Measurements from ENCODE around the gene IQCC.
A peak's percentile ranks its signal among the peaks of the same experiment; 100 is the strongest.

Gene IQCC

GRCh38 chr1:32208469-32208868 lies 3.0 kb downstream of the IQCC start:
- no peaks in the 10 kb centered on the region for H3K9me3 ChIP-seq (ENCODE audit: control insufficient read depth, insufficient read depth, low read depth, low read length)
- H3K4me3 ChIP-seq (ENCODE audit: low read depth, low read length), result no peak overlapping the region
- peaks cover 8% of the 10 kb centered on the region for H3K4me1 ChIP-seq (ENCODE audit: control insufficient read depth, insufficient read depth, low read length)
- peaks cover 11% of the 10 kb centered on the region; the same call in 1 of the 2 replicates for H3K36me3 ChIP-seq (ENCODE audit: control insufficient read depth, insufficient read depth, low read length)
- no peak overlapping the region for H3K27ac ChIP-seq (ENCODE audit: low read depth, low read length)
- H3K9ac ChIP-seq (ENCODE audit: low read length), result no peak overlapping the region
- H3K27me3 ChIP-seq (ENCODE audit: control insufficient read depth, insufficient read depth, low read length), result peaks cover 8% of the 10 kb centered on the region; the same call in 1 of the 2 replicates

DNA sequence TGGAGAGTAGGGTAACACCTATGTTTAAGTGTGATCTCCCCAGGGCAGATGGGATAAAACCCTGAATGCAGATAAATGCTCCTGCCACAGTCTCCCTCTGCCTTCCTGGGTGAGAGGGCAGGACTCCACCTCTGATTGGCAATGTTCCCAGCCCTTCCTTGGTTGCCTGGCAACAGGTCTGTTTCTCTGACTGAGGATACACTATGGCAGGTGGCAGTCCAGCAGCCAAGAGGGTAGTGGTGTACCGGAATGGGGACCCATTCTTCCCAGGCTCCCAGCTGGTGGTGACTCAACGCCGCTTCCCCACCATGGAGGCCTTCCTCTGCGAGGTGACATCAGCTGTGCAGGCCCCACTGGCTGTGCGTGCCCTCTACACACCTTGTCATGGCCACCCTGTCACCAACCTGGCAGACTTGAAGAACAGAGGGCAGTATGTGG lies 3.4 kb downstream of the IQCC start, which contains the start of gene DCDC2B:
Gene DCDC2B (plus strand): TSS at position 199 of the 438 bp plus-strand sequence. CDS start 5 bp downstream, at position 204.
- H3K4me3 ChIP-seq (ENCODE audit: low read depth, low read length), result no peak within 1 kb of the TSS
- peaks cover 11% of the 10 kb centered on the region; the same call in 1 of the 2 replicates for H3K36me3 ChIP-seq (ENCODE audit: control insufficient read depth, insufficient read depth, low read length)
- H3K27ac ChIP-seq (ENCODE audit: low read depth, low read length), result no peak within 1 kb of the TSS
- peaks cover 8% of the 10 kb centered on the region for H3K4me1 ChIP-seq (ENCODE audit: control insufficient read depth, insufficient read depth, low read length)
- H3K27me3 ChIP-seq (ENCODE audit: control insufficient read depth, insufficient read depth, low read length), result peaks cover 8% of the 10 kb centered on the region; the same call in 1 of the 2 replicates
- H3K9me3 ChIP-seq (ENCODE audit: control insufficient read depth, insufficient read depth, low read depth, low read length), result no peaks in the 10 kb centered on the region
- no peak within 1 kb of the TSS for H3K9ac ChIP-seq (ENCODE audit: low read length)

GRCh38 chr1:32215629-32216480 lies 10.4 kb downstream of the IQCC start:
- Histone ChIP-seq H3K27me3 (ENCODE audit: control insufficient read depth, insufficient read depth, low read length) (no peaks in the 10 kb centered on the region), H3K36me3 (ENCODE audit: control insufficient read depth, insufficient read depth, low read length) (peaks cover 31% of the 10 kb centered on the region), H3K4me3 (ENCODE audit: low read depth, low read length) (no peak overlapping the region), H3K9ac (ENCODE audit: low read length) (no peak overlapping the region), H3K4me1 (ENCODE audit: control insufficient read depth, insufficient read depth, low read length) (peaks cover under 1% of the 10 kb centered on the region; the same call in 1 of the 2 replicates), H3K27ac (ENCODE audit: low read depth, low read length) (no peak overlapping the region), H3K9me3 (ENCODE audit: control insufficient read depth, insufficient read depth, low read depth, low read length) (no peaks in the 10 kb centered on the region)

GRCh38 chr1:32216566-32216965 lies 11.1 kb downstream of the IQCC start:
- H3K27ac ChIP-seq (ENCODE audit: low read depth, low read length), result no peak overlapping the region
- H3K36me3 ChIP-seq (ENCODE audit: control insufficient read depth, insufficient read depth, low read length), result peaks cover 31% of the 10 kb centered on the region
- H3K4me1 ChIP-seq (ENCODE audit: control insufficient read depth, insufficient read depth, low read length), result peaks cover 7% of the 10 kb centered on the region; the same call in 1 of the 2 replicates
- no peaks in the 10 kb centered on the region for H3K27me3 ChIP-seq (ENCODE audit: control insufficient read depth, insufficient read depth, low read length)
- no peak overlapping the region for H3K9ac ChIP-seq (ENCODE audit: low read length)
- H3K9me3 ChIP-seq (ENCODE audit: control insufficient read depth, insufficient read depth, low read depth, low read length), result no peaks in the 10 kb centered on the region
- H3K4me3 ChIP-seq (ENCODE audit: low read depth, low read length), result no peak overlapping the region

DNA sequence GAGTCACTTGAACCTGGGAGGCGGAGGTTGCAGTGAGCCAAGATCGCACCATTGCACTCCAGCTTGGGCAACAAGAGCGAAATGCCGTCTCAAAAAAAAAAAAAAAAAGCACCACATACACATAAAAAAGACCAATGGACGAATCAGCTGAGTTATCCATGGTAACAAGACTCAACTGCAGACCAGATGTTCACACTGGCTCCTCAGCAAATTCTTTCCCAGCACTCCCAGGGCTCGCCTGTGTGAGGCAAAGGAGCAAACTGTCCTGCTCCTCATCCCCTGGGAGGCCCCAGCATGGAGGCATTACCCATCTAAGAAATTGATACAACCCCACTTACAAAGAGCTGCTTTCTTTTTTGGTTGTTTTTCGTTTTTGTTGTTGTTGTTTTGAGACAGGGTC lies 13.6 kb downstream of the IQCC start:
- Histone ChIP-seq H3K9me3 (ENCODE audit: control insufficient read depth, insufficient read depth, low read depth, low read length) (no peaks in the 10 kb centered on the region), H3K27me3 (ENCODE audit: control insufficient read depth, insufficient read depth, low read length) (no peaks in the 10 kb centered on the region), H3K4me3 (ENCODE audit: low read depth, low read length) (no peak overlapping the region), H3K4me1 (ENCODE audit: control insufficient read depth, insufficient read depth, low read length) (peaks cover 7% of the 10 kb centered on the region; the same call in 1 of the 2 replicates), H3K27ac (ENCODE audit: low read depth, low read length) (no peak overlapping the region), H3K36me3 (ENCODE audit: control insufficient read depth, insufficient read depth, low read length) (peaks cover 38% of the 10 kb centered on the region), H3K9ac (ENCODE audit: low read length) (no peak overlapping the region)

DNA sequence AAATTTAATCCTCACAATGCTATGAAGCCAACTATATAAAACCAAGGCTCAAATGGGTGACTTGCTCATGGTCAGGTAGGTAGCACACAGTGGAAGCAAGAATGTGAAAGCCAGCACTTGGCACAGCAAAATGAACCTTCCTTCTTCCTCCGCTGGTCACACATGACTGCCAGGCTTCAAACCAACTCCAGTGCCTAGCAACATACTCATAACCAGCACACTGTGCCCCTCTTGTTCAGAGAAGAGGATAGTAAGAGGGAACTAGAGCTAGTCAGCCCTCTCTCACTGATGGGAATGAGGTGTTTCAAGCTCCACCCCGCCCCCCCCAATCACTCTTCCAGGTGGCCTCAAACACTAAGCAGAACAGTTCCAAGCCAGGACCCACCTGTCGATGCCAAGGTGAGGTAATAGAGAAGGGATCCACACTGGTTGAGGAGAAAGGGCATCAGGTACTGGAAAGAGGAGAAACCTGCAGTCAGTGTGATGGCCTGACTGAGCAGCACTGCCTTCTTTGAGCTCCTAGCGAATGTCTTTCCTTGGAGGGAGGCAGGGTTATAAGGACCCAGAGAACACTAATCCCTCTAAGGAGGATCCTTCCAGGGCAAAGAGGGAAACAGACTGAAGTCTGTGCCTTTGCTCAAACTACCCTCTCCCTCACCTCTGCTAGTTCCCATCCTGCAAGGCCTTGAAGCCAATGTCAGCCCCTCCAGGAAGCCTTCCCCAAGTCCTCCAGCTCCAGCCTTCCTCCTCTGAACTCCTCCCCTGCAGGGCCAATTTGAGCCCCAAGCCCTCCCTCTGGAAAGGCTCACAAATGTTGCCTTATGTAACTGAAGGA lies 15.5 kb downstream of the IQCC start:
- no peaks in the 10 kb centered on the region for H3K9me3 ChIP-seq (ENCODE audit: control insufficient read depth, insufficient read depth, low read depth, low read length)
- H3K36me3 ChIP-seq (ENCODE audit: control insufficient read depth, insufficient read depth, low read length), result peaks cover 39% of the 10 kb centered on the region
- H3K27me3 ChIP-seq (ENCODE audit: control insufficient read depth, insufficient read depth, low read length), result no peaks in the 10 kb centered on the region
- H3K27ac ChIP-seq (ENCODE audit: low read depth, low read length), result no peak overlapping the region
- H3K4me1 ChIP-seq (ENCODE audit: control insufficient read depth, insufficient read depth, low read length), result peaks cover 7% of the 10 kb centered on the region; the same call in 1 of the 2 replicates
- H3K9ac ChIP-seq (ENCODE audit: low read length), result peak overlapping the region; percentile 96
- peak overlapping the region; percentile 99 for H3K4me3 ChIP-seq (ENCODE audit: low read depth, low read length)

- Histone ChIP-seq H3K27ac (ENCODE audit: low read depth, low read length) (peak overlapping the region; percentile 34; the same call in 1 of the 2 replicates), H3K9me3 (ENCODE audit: control insufficient read depth, insufficient read depth, low read depth, low read length) (no peaks in the 10 kb centered on the region), H3K36me3 (ENCODE audit: control insufficient read depth, insufficient read depth, low read length) (peaks cover 37% of the 10 kb centered on the region), H3K4me1 (ENCODE audit: control insufficient read depth, insufficient read depth, low read length) (peaks cover 7% of the 10 kb centered on the region; the same call in 1 of the 2 replicates), H3K27me3 (ENCODE audit: control insufficient read depth, insufficient read depth, low read length) (no peaks in the 10 kb centered on the region), H3K9ac (ENCODE audit: low read length) (peak overlapping the region; percentile 96), H3K4me3 (ENCODE audit: low read depth, low read length) (peak overlapping the region; percentile 99)
Observed at GRCh38 chr1:32221581-32221979, 16.1 kb downstream of the IQCC start.

GRCh38 chr1:32221980-32222755 lies 16.7 kb downstream of the IQCC start, which contains the start of the genes EIF3I and TMEM234:
Gene EIF3I (plus strand): TSS chr1:32222407. CDS start chr1:32222442, 35 bp downstream.
Gene TMEM234 (minus strand): TSS chr1:32222353. CDS start chr1:32222322, 31 bp downstream.
- Histone ChIP-seq H3K9ac (ENCODE audit: low read length) (peak within 1 kb of the TSS; percentile 96), H3K9me3 (ENCODE audit: control insufficient read depth, insufficient read depth, low read depth, low read length) (no peaks in the 10 kb centered on the region), H3K27me3 (ENCODE audit: control insufficient read depth, insufficient read depth, low read length) (no peaks in the 10 kb centered on the region), H3K4me3 (ENCODE audit: low read depth, low read length) (peak within 1 kb of the TSS; percentile 99), H3K36me3 (ENCODE audit: control insufficient read depth, insufficient read depth, low read length) (peaks cover 35% of the 10 kb centered on the region), H3K4me1 (ENCODE audit: control insufficient read depth, insufficient read depth, low read length) (peaks cover 7% of the 10 kb centered on the region; the same call in 1 of the 2 replicates), H3K27ac (ENCODE audit: low read depth, low read length) (peak within 1 kb of the TSS; percentile 82)

- no peak overlapping the region for H3K4me3 ChIP-seq (ENCODE audit: low read depth, low read length)
- H3K9me3 ChIP-seq (ENCODE audit: control insufficient read depth, insufficient read depth, low read depth, low read length), result no peaks in the 10 kb centered on the region
- H3K27me3 ChIP-seq (ENCODE audit: control insufficient read depth, insufficient read depth, low read length), result no peaks in the 10 kb centered on the region
- peak overlapping the region; percentile 28 for H3K9ac ChIP-seq (ENCODE audit: low read length)
- peaks cover 7% of the 10 kb centered on the region; the same call in 1 of the 2 replicates for H3K4me1 ChIP-seq (ENCODE audit: control insufficient read depth, insufficient read depth, low read length)
- H3K36me3 ChIP-seq (ENCODE audit: control insufficient read depth, insufficient read depth, low read length), result peaks cover 50% of the 10 kb centered on the region
- H3K27ac ChIP-seq (ENCODE audit: low read depth, low read length), result no peak overlapping the region
Observed at GRCh38 chr1:32223683-32224082, 18.2 kb downstream of the IQCC start.

DNA sequence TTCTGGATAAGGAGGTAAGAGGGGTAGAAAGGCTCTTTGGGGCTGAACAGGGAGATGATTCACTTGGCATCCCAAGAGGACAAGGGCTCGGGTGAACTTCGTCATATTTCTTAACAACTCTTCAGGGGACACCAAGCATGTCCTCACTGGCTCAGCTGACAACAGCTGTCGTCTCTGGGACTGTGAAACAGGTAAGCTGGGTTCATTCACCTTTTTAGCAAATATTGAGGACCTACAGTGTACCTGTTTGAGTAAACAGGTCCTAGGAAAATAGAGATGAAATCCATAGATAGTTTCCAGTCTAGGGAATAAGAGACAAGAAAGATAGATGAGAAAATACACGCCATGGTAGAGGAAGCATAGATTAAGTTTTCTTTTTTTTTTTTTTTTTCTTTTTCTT lies 18.8 kb downstream of the IQCC start:
- peaks cover 7% of the 10 kb centered on the region; the same call in 1 of the 2 replicates for H3K4me1 ChIP-seq (ENCODE audit: control insufficient read depth, insufficient read depth, low read length)
- H3K4me3 ChIP-seq (ENCODE audit: low read depth, low read length), result no peak overlapping the region
- no peaks in the 10 kb centered on the region for H3K9me3 ChIP-seq (ENCODE audit: control insufficient read depth, insufficient read depth, low read depth, low read length)
- no peaks in the 10 kb centered on the region for H3K27me3 ChIP-seq (ENCODE audit: control insufficient read depth, insufficient read depth, low read length)
- H3K9ac ChIP-seq (ENCODE audit: low read length), result no peak overlapping the region
- peaks cover 56% of the 10 kb centered on the region for H3K36me3 ChIP-seq (ENCODE audit: control insufficient read depth, insufficient read depth, low read length)
- H3K27ac ChIP-seq (ENCODE audit: low read depth, low read length), result no peak overlapping the region

Data from HUES6 (cell line).